ENCODE data around the gene ATP9B.

ATP9B gene

DNA sequence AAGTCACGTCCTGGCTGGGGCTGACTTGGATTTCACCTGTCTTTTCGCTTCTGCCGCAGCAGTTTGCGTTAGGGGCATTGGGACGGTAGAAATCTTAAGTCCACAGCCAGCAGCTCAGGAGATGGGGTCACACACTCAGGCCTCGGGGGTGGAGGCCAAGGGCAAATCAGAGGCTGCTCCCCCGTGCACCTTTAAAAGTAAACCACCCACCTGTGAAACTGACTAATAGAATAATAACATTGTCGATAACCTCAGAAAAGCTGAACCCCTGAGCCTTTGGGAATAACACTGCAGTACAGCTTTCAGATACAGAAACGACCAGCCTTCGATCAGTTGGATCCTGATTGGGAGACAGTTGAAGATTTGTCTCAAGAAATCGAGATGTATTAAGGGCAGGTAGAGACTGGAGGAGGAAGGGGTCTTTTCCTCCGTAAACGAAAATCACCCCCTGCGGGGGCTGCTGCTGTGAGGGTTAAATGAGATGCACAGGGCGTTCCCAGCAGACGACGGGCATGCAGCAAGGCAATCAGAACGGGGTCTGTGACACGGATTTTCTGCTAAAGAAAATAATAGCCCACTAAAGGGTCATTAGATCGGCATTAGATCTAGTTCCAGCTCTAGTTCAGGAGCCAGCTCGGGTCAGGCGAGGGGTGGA lies 310.2 kb downstream of the ATP9B start:
- TF ChIP-seq ZFP3 (CRISPR knock-in tag; IDR thresholded peaks at IDR 0.05) (no peak), SNAI2 (CRISPR knock-in tag; IDR thresholded peaks at IDR 0.05) (no peak), ZC3H10 (CRISPR knock-in tag; IDR thresholded peaks at IDR 0.05) (no peak)
- ATAC-seq, result no peak

DNA sequence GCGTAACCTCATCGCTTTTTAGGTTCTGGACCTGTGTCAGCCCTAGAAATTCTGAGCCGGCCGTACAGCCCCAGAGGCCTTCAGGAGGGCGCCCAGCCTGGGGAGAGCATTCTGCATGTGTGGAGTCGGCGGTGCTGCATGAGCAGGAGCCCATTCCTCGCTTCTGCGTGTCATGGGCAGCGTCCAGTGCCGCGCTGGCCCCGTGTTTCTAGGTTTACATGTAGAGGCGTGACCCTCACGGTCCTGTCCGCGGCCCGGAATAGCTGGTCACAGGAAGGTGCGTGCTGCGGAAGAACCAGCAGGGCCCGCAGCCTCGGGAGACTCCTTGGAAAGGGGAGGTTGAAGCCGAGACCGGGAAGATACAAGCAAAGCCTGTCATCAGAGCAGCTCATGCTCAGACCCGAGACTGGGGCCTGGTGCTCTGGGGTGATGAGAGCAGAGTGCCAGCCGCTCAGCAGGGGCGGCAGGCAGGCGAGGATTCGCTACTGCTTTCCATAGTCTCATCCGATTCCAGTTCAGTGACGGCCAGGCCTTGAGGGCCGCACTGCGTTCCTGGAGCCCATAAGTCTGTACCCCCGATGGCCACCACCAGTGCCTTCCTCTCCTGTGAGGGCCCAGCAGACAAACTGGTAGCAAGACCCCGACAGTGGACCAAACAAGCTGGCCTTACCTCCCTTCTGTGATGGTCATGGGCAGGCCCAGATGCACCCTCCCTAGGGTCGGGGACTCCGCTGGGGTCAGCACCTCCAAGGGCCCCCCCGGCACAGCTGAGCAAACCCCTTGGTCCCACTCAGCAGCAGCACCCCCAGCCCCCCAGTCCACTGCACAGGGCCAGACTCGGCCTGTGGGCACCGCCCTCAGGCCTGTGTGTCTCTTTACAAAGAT lies 311.0 kb downstream of the ATP9B start:
- TF ChIP-seq ZFP30 (CRISPR knock-in tag; IDR thresholded peaks at IDR 0.05) (no peak), ESRRG (CRISPR knock-in tag; IDR thresholded peaks at IDR 0.05) (no peak)
- peak; percentile 8 for ATAC-seq

DNA sequence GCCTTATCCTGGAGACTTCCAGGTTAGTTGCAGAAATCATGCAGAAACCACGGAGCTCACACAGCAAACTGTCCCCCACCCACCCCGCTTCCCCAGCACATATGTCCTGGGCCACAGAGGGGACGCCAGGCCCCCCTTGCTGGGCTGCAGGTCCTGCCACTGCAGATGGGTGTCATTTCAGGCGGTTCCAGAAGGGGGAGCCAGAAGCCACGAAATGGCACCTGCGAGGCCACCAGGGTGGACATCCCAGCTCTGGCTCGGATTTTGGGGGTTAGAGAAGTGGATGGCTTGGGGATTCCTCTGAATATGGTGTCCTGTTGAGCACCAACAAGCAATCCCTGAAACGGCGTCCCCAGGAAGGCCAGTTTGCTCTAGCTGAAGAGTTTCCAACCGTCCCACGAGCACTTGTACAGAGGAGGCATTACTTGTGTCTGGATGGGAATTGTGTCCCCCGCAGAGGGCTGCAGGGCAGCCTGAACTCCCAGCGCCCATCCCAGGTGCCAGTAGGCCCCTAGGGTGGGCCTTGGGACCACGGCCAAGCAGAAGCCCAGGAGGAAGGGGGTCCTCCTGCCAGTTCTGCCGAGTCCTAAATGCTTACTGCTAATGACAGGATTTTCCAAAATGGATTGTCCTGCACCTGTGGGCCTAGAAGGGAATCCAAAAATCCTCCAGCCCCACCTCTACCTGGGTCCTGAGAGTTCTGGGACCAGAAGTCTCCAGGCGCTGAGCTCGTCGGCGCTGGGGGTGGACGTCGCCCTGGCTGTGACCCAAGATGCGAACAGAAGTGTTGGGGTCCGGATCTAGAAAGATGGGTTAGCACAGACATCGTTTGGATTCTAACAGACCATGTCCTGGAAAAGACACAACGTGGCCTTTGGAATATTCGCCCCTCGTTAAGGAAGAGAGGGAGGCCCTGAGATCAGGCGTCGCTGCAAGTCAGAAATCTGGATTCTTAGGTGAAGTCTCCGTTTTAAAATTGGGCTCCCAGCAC lies 311.9 kb downstream of the ATP9B start:
- TF ChIP-seq ZNF565 (CRISPR knock-in tag; conservative IDR thresholded peaks at IDR 0.05; ENCODE audit: low read depth), result no peak
- peak; percentile 76 for ATAC-seq

DNA sequence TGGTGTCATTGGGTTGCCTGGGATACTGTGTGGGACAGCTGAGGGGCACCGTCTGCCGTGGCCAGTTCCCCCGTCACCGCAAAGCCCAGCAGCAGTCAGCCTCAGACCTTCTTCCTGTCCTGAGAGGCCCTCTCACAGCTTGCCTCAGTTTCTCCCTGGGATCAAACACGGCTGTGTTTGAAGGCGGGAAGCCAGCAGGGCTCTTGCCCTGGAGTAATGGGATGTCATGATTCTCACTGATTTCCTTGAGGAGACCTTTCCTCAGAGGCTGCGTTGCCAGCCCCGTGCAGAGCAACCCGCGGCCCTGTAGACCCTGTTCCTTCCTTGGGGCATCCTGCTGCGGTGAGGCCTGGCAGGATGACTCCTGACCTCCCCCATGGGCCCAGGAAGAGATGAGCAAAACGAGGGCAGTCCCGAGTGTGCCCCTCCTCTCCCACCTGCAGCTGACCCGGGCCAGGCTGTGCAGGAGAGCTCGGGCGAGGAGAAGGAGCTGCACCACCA lies 312.7 kb downstream of the ATP9B start:
- no peak for TF ChIP-seq GLIS3 (CRISPR knock-in tag; IDR thresholded peaks at IDR 0.05)
- TF ChIP-seq, protein P1, sequence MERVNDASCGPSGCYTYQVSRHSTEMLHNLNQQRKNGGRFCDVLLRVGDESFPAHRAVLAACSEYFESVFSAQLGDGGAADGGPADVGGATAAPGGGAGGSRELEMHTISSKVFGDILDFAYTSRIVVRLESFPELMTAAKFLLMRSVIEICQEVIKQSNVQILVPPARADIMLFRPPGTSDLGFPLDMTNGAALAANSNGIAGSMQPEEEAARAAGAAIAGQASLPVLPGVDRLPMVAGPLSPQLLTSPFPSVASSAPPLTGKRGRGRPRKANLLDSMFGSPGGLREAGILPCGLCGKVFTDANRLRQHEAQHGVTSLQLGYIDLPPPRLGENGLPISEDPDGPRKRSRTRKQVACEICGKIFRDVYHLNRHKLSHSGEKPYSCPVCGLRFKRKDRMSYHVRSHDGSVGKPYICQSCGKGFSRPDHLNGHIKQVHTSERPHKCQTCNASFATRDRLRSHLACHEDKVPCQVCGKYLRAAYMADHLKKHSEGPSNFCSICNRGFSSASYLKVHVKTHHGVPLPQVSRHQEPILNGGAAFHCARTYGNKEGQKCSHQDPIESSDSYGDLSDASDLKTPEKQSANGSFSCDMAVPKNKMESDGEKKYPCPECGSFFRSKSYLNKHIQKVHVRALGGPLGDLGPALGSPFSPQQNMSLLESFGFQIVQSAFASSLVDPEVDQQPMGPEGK (CRISPR knock-in tag; IDR thresholded peaks at IDR 0.05; ENCODE audit: borderline replicate concordance), result no peak
- TF ChIP-seq ZC3H10 (CRISPR knock-in tag; IDR thresholded peaks at IDR 0.05), result no peak
- TF ChIP-seq ZFP3 (CRISPR knock-in tag; IDR thresholded peaks at IDR 0.05), result no peak
- no peak for TF ChIP-seq TCF4 (CRISPR knock-in tag; IDR thresholded peaks at IDR 0.05; ENCODE audit: borderline replicate concordance)
- TF ChIP-seq SNAI2 (CRISPR knock-in tag; IDR thresholded peaks at IDR 0.05), result no peak
- no peak for TF ChIP-seq PPARA (CRISPR knock-in tag; IDR thresholded peaks at IDR 0.05; ENCODE audit: borderline replicate concordance)
- no peak for TF ChIP-seq ZNF565 (CRISPR knock-in tag; conservative IDR thresholded peaks at IDR 0.05; ENCODE audit: low read depth)
- TF ChIP-seq ZFP30 (CRISPR knock-in tag; IDR thresholded peaks at IDR 0.05), result no peak
- TF ChIP-seq TOX (CRISPR knock-in tag; IDR thresholded peaks at IDR 0.05; ENCODE audit: borderline replicate concordance), result no peak
- TF ChIP-seq, protein P2, sequence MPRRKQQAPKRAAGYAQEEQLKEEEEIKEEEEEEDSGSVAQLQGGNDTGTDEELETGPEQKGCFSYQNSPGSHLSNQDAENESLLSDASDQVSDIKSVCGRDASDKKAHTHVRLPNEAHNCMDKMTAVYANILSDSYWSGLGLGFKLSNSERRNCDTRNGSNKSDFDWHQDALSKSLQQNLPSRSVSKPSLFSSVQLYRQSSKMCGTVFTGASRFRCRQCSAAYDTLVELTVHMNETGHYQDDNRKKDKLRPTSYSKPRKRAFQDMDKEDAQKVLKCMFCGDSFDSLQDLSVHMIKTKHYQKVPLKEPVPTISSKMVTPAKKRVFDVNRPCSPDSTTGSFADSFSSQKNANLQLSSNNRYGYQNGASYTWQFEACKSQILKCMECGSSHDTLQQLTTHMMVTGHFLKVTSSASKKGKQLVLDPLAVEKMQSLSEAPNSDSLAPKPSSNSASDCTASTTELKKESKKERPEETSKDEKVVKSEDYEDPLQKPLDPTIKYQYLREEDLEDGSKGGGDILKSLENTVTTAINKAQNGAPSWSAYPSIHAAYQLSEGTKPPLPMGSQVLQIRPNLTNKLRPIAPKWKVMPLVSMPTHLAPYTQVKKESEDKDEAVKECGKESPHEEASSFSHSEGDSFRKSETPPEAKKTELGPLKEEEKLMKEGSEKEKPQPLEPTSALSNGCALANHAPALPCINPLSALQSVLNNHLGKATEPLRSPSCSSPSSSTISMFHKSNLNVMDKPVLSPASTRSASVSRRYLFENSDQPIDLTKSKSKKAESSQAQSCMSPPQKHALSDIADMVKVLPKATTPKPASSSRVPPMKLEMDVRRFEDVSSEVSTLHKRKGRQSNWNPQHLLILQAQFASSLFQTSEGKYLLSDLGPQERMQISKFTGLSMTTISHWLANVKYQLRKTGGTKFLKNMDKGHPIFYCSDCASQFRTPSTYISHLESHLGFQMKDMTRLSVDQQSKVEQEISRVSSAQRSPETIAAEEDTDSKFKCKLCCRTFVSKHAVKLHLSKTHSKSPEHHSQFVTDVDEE (CRISPR knock-in tag; IDR thresholded peaks at IDR 0.05), result no peak
- TF ChIP-seq BACH2 (CRISPR knock-in tag; IDR thresholded peaks at IDR 0.05; ENCODE audit: borderline replicate concordance), result no peak
- no peak for TF ChIP-seq ARNTL (CRISPR knock-in tag; IDR thresholded peaks at IDR 0.05; ENCODE audit: borderline replicate concordance, low read depth)
- TF ChIP-seq ISL1 (CRISPR knock-in tag; IDR thresholded peaks at IDR 0.05), result no peak
- TF ChIP-seq, protein P3, sequence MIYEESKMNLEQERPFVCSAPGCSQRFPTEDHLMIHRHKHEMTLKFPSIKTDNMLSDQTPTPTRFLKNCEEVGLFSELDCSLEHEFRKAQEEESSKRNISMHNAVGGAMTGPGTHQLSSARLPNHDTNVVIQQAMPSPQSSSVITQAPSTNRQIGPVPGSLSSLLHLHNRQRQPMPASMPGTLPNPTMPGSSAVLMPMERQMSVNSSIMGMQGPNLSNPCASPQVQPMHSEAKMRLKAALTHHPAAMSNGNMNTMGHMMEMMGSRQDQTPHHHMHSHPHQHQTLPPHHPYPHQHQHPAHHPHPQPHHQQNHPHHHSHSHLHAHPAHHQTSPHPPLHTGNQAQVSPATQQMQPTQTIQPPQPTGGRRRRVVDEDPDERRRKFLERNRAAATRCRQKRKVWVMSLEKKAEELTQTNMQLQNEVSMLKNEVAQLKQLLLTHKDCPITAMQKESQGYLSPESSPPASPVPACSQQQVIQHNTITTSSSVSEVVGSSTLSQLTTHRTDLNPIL (CRISPR knock-in tag; IDR thresholded peaks at IDR 0.05; ENCODE audit: low read depth), result no peak
- ATAC-seq, result no peak
